H1 (cell line): ENCODE data around the gene UNC79. TPM values are rescaled to one million over a fixed set of nuclear protein-coding genes. Genes with fewer than 3 reads are reported as not detected.

Experiments used
- CTCF ChIA-PET: fragments of 300-600 bp; sonication (Branson Sonifier 250); formaldehyde crosslinking; loops from one replicate; lab custom pipeline; 2021; ENCODE audit not compliant: partially characterized antibody; lab: Charles Lee
- POLR2A ChIA-PET: fragments of 300-600 bp; sonication (Branson Sonifier 250); formaldehyde crosslinking; loops from one replicate; lab custom pipeline; 2021; ENCODE audit warnings: inconsistent platforms; ENCODE audit not compliant: partially characterized antibody; lab: Charles Lee
- DNase-seq, 2 experiments: peaks; one replicate each; pipeline versions ENCODE4 v3.0.0 to v3.0.0-alpha.2; 2010 to 2022; ENCODE audit warnings: low spot score in 2 of 2, low read depth in 1 of 2, mixed read lengths in 1 of 2
- FAIRE-seq: peaks from 2 replicates; lab custom pipeline; 2011; peaks lifted over from hg19 to GRCh38; lab: Jason Lieb, UNC
- H2AFZ ChIP-seq: 2 replicates; pipeline ENCODE4 v1.8.1; 2012; ENCODE audit warnings: low read length, inconsistent platforms
- H2AK5ac ChIP-seq: 2 replicates; pipeline ENCODE4 v1.6.1; 2013; ENCODE audit warnings: low read depth, low read length
- H2BK120ac ChIP-seq: replicated peaks from 2 replicates; pipeline ENCODE3; 2013; ENCODE audit warnings: low read depth, low read length, inconsistent platforms
- H2BK12ac ChIP-seq: 2 replicates; pipeline ENCODE4 v1.6.1; 2013; ENCODE audit warnings: low read depth, low read length
- H2BK15ac ChIP-seq: 2 replicates; pipeline ENCODE4 v1.6.1; 2013; ENCODE audit warnings: low read length
- H2BK20ac ChIP-seq: 2 replicates; pipeline ENCODE4 v1.6.1; 2013; ENCODE audit warnings: low read length
- H2BK5ac ChIP-seq: 2 replicates; pipeline ENCODE4 v1.6.1; 2013; ENCODE audit warnings: low read depth, low read length
- H3K14ac ChIP-seq: 2 replicates; pipeline ENCODE4 v1.6.1; 2013; ENCODE audit warnings: inconsistent platforms; ENCODE audit not compliant: insufficient read length
- H3K18ac ChIP-seq: 2 replicates; pipeline ENCODE4 v1.6.1; 2013; ENCODE audit warnings: low read length; ENCODE audit errors: extremely low read depth
- H3K23ac ChIP-seq: 2 replicates; pipeline ENCODE4 v1.6.1; 2013; ENCODE audit warnings: inconsistent platforms; ENCODE audit not compliant: insufficient read length
- H3K23me2 ChIP-seq: 2 replicates; pipeline ENCODE4 v1.6.1; 2013; ENCODE audit warnings: low read depth, low read length
- H3K27ac ChIP-seq: 2 replicates; pipeline ENCODE4 v1.6.1; 2011; ENCODE audit warnings: low read depth, low read length, inconsistent platforms
- H3K27me3 ChIP-seq, 4 experiments: replicated peaks in 1 of 4; 1 replicate in 1 of 4; 2 replicates in 3 of 4; pipeline versions ENCODE4 v1.6.1 to v1.8.1; 2011 to 2013; ENCODE audit warnings: low read length in 3 of 4, mild to moderate bottlenecking in 3 of 4, inconsistent platforms in 2 of 4, mixed read lengths in 2 of 4, moderate library complexity in 1 of 4; ENCODE audit not compliant: control insufficient read depth in 3 of 4, insufficient read depth in 3 of 4; ENCODE audit errors: extremely low read depth in 1 of 4
- H3K36me3 ChIP-seq, 4 experiments: 2 replicates each; pipeline versions ENCODE4 v1.6.1 to v1.8.1; 2011 to 2013; ENCODE audit warnings: mild to moderate bottlenecking in 4 of 4, low read length in 3 of 4, moderate library complexity in 2 of 4, control low read depth in 1 of 4, inconsistent platforms in 1 of 4; ENCODE audit not compliant: insufficient read depth in 4 of 4, control insufficient read depth in 2 of 4
- H3K4ac ChIP-seq: replicated peaks from 2 replicates; pipeline ENCODE3; 2013; ENCODE audit warnings: low read length, low read depth, mixed read lengths, inconsistent platforms; ENCODE audit not compliant: insufficient read length
- H3K4me1 ChIP-seq, 4 experiments: replicated peaks in 1 of 4; 1 replicate in 1 of 4; 2 replicates in 3 of 4; pipeline versions ENCODE4 v1.6.1 to v1.8.1; 2011 to 2013; ENCODE audit warnings: low read length in 3 of 4, inconsistent platforms in 2 of 4, mixed read lengths in 1 of 4; ENCODE audit not compliant: insufficient read depth in 4 of 4, control insufficient read depth in 3 of 4
- H3K4me2 ChIP-seq, 2 experiments: 2 replicates each; pipeline versions ENCODE4 v1.6.1 to v1.8.1; 2011 to 2013; ENCODE audit warnings: low read depth in 2 of 2, low read length in 2 of 2, control low read depth in 1 of 2, inconsistent platforms in 1 of 2, mild to moderate bottlenecking in 1 of 2; ENCODE audit not compliant: insufficient read depth in 1 of 2
- H3K4me3 ChIP-seq, 4 experiments: fragments of 200-600, 300-600 bp in 1 of 4; sonication (generic), shearing (Covaris generic), sonication (Bioruptor Twin) in 1 of 4; 2 replicates each; pipeline versions ENCODE4 v1.5.1 to v1.8.1; 2011 to 2016; ENCODE audit warnings: low read length in 4 of 4, low read depth in 3 of 4, control low read depth in 2 of 4, inconsistent platforms in 2 of 4, mild to moderate bottlenecking in 2 of 4, mixed read lengths in 1 of 4, moderate library complexity in 1 of 4; ENCODE audit not compliant: insufficient read depth in 2 of 4; ENCODE audit errors: extremely low read depth in 1 of 4
- H3K56ac ChIP-seq: replicated peaks from 2 replicates; pipeline ENCODE3; 2013; ENCODE audit warnings: low read depth, mild to moderate bottlenecking, mixed read lengths, low read length, inconsistent platforms; ENCODE audit not compliant: insufficient read length
- H3K79me1 ChIP-seq: 2 replicates; pipeline ENCODE4 v1.6.1; 2013; ENCODE audit warnings: low read depth, low read length, control low read depth
- H3K79me2 ChIP-seq, 2 experiments: 2 replicates each; pipeline versions ENCODE4 v1.6.1 to v1.8.1; 2012 to 2013; ENCODE audit warnings: low read length in 2 of 2, mild to moderate bottlenecking in 2 of 2, inconsistent platforms in 1 of 2; ENCODE audit not compliant: insufficient read depth in 2 of 2, control insufficient read depth in 1 of 2
- H3K9ac ChIP-seq, 4 experiments: replicated peaks in 1 of 4; 1 replicate in 1 of 4; 2 replicates in 3 of 4; pipeline versions ENCODE4 v1.6.1 to v1.8.1; 2011 to 2013; ENCODE audit warnings: low read depth in 3 of 4, low read length in 3 of 4, control low read depth in 2 of 4, mild to moderate bottlenecking in 2 of 4, moderate library complexity in 2 of 4, inconsistent platforms in 1 of 4; ENCODE audit errors: extremely low read depth in 1 of 4
- H3K9me3 ChIP-seq, 2 experiments: 2 replicates each; pipeline versions ENCODE4 v1.6.1 to v1.8.1; 2012 to 2013; ENCODE audit warnings: mild to moderate bottlenecking in 2 of 2, moderate library complexity in 2 of 2, control low read depth in 1 of 2, inconsistent platforms in 1 of 2, low read depth in 1 of 2, low read length in 1 of 2, mixed read lengths in 1 of 2; ENCODE audit not compliant: insufficient read depth in 2 of 2
- H4K20me1 ChIP-seq, 2 experiments: replicated peaks in 1 of 2; 2 replicates each; pipeline versions ENCODE3 to v1.8.1; 2011 to 2013; ENCODE audit warnings: inconsistent platforms in 2 of 2, low read length in 2 of 2, mild to moderate bottlenecking in 1 of 2; ENCODE audit not compliant: insufficient read depth in 2 of 2, control insufficient read depth in 1 of 2
- H4K5ac ChIP-seq: 2 replicates; pipeline ENCODE4 v1.6.1; 2013; ENCODE audit warnings: low read length, low read depth, mixed read lengths, inconsistent platforms; ENCODE audit not compliant: insufficient read length
- H4K8ac ChIP-seq: 2 replicates; pipeline ENCODE4 v1.8.0; 2013; ENCODE audit warnings: mild to moderate bottlenecking, moderate library complexity, low read length, inconsistent platforms; ENCODE audit not compliant: insufficient read depth; ENCODE audit errors: extremely low read depth
- H4K91ac ChIP-seq: replicated peaks from 2 replicates; pipeline ENCODE3; 2013; ENCODE audit warnings: low read length, mixed read lengths, inconsistent platforms; ENCODE audit not compliant: insufficient read length
- CBX5 ChIP-seq: fragments of 300-800, 300-1000 bp; sonication (generic); IDR thresholded peaks from 2 replicates; pipeline ENCODE4 v1.7.1; 2016; ENCODE audit warnings: antibody characterized with exemption, low read length, low read depth
- CEBPB ChIP-seq: IDR thresholded peaks from 2 replicates; pipeline ENCODE4 v1.6.1; 2012; ENCODE audit warnings: low read depth, low read length
- CHD1 ChIP-seq: IDR thresholded peaks from 2 replicates; pipeline ENCODE4 v1.6.1; 2012; ENCODE audit warnings: low read depth, low read length, improper control_type of control experiment
- EGR1 ChIP-seq: IDR thresholded peaks from 2 replicates; pipeline ENCODE4 v1.6.1; 2011; ENCODE audit warnings: low read depth, low read length, borderline replicate concordance
- FOSL1 ChIP-seq: IDR thresholded peaks from 2 replicates; pipeline ENCODE4 v1.6.1; 2011; ENCODE audit warnings: mild to moderate bottlenecking, low read depth, low read length, moderate library complexity; ENCODE audit not compliant: insufficient read depth
- HDAC2 ChIP-seq, 2 experiments: fragments of 300-600 bp in 1 of 2; sonication (generic) in 1 of 2; IDR thresholded peaks; 2 replicates each; pipeline ENCODE4 v1.6.1; 2011 to 2012; ENCODE audit warnings: low read depth in 2 of 2, low read length in 2 of 2, mild to moderate bottlenecking in 2 of 2, moderate library complexity in 2 of 2, borderline replicate concordance in 1 of 2, inconsistent platforms in 1 of 2
- JUN ChIP-seq: IDR thresholded peaks from 2 replicates; pipeline ENCODE4 v1.6.1; 2011; ENCODE audit warnings: low read depth, mild to moderate bottlenecking, improper control_type of control experiment, low read length
- MAX ChIP-seq: IDR thresholded peaks from 2 replicates; pipeline ENCODE4 v1.6.1; 2012; ENCODE audit warnings: inconsistent platforms
- POU5F1 ChIP-seq: IDR thresholded peaks from 2 replicates; pipeline ENCODE4 v1.6.1; 2011; ENCODE audit warnings: low read depth, mild to moderate bottlenecking, low read length, moderate library complexity
- SUZ12 ChIP-seq: fragments of 200-600 bp; sonication (generic); IDR thresholded peaks from 2 replicates; pipeline ENCODE4 v1.6.1; 2012; ENCODE audit warnings: mild to moderate bottlenecking, inconsistent platforms, low read length, moderate library complexity, mixed read lengths
- WGBS, 2 experiments: shearing (Covaris generic) in 1 of 2; methylation state at CpG; one replicate each; pipeline versions ENCODE4 v1.1.6 to v1.1.7; 2013 to 2015; ENCODE audit warnings: low lambda C conversion rate in 2 of 2, mixed read lengths in 2 of 2, inconsistent platforms in 1 of 2, low coverage in 1 of 2, missing lambda C conversion rate in 1 of 2; ENCODE audit not compliant: insufficient replicate concordance in 2 of 2, insufficient coverage in 1 of 2, insufficient read length in 1 of 2; ENCODE audit errors: extremely low coverage in 1 of 2, missing lambda C conversion rate in 1 of 2; 5-methylcytosine and 5-hydroxymethylcytosine counted together
- polyA plus RNA-seq, 7 experiments: library from polyadenylated mRNA; depleted of rRNA in 3 of 7; stranded (reverse) in 5 of 7; unstranded in 2 of 7; fragments of >200 nt in 5 of 7; fragments of 200-250 nt in 2 of 7; gene quantifications; 1 replicate in 5 of 7; 2 replicates in 1 of 7; 4 replicates in 1 of 7; pipeline versions ENCODE4 v1.2.1 to v1.2.3, GENCODE V29; 2011 to 2013; ENCODE audit warnings: missing spikeins in 2 of 7, mixed read lengths in 2 of 7
- total RNA-seq: library from RNA; stranded (reverse); fragmentation: NEBNext Ultra II Directional; extraction: Animal tissue kit (Norgen Biotek cat#: 25700); gene quantifications from 2 replicates; pipeline ENCODE4 v1.2.1, GENCODE V29; 2021
- TF ChIP-seq, protein P1 (sequence below), 3 experiments: IDR thresholded peaks; 1 replicate in 2 of 3; 2 replicates in 1 of 3; pipeline versions ENCODE4 v1.5.1 to v1.6.1; 2011; ENCODE audit warnings: low read length in 3 of 3, mild to moderate bottlenecking in 3 of 3, inconsistent platforms in 2 of 3, low read depth in 1 of 3, moderate library complexity in 1 of 3; ENCODE audit not compliant: insufficient read depth in 1 of 3; ENCODE audit errors: control extremely low read depth in 1 of 3

The UNC79 gene
- total and polyA plus RNA-seq, 2 of the 8 experiments (the other 6 are each of a cell fraction or from before 2014, with no cell fraction given), result 1.8 to 2.3 TPM

DNA sequence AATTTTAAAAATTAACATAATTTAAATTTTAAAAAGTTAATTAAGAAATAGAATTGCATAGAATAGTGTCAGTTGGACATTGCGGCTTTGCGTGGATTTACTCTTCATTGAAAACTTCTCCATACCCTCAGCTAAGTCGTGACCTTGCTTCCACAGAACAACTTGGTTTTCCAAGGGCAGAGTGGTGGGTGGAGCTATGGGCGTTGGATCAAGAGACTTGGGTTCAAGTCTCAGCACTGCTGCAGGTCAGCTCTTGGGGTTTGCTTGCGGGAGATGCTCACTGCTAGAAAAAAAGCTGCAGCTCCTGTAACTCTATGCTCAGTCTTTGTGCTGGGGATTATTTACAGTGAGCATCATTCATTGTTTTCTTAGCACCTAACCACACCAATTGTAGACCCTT lies 223.9 kb downstream of the UNC79 start:
- Histone ChIP-seq H3K9ac (no peak overlapping the region), H3K4me2 (no peak overlapping the region), H3K9me3 (no peaks in the 10 kb centered on the region), H3K14ac (no peak overlapping the region), H4K8ac (no peak overlapping the region), H2BK20ac (no peak overlapping the region), H2BK120ac (no peak overlapping the region), H2AFZ (no peak overlapping the region), H2BK12ac (no peak overlapping the region), H2AK5ac (no peak overlapping the region), H4K20me1 (no peaks in the 10 kb centered on the region), H2BK15ac (no peak overlapping the region), H3K4ac (no peak overlapping the region), H3K4me3 (no peak overlapping the region), H3K18ac (no peak overlapping the region), H3K27me3 (no peaks in the 10 kb centered on the region), H2BK5ac (no peak overlapping the region), H3K79me1 (no peaks in the 10 kb centered on the region), H3K27ac (no peak overlapping the region), H4K91ac (no peak overlapping the region), H4K5ac (no peak overlapping the region), H3K23me2 (no peaks in the 10 kb centered on the region), H3K4me1 (peaks cover 0 to 8% (median 0%) of the 10 kb centered on the region in 4 experiments; a peak in 2 of 7 replicates), H3K56ac (no peak overlapping the region), H3K23ac (no peak overlapping the region), H3K36me3 (no peaks in the 10 kb centered on the region), H3K79me2 (no peaks in the 10 kb centered on the region)
- DNase-seq, result no peak
- 90% methylated on average over 5 of the region's 5 CpGs; no CpG with 5 or more reads in 1 of the 2 experiments for WGBS, 2 experiments
- ChIA-PET CTCF (interaction anchor here (0.6 to 8.9 kb wide), 47 partner anchors 9 to 474 kb away, joined by 3 to 149 read pairs (median 5); partner anchors contain the start of gene PRIMA1), POLR2A (interaction anchor here (1.0 to 1.6 kb wide), 3 partner anchors 34 to 249 kb away, joined by 3 to 5 read pairs (median 5); no protein-coding TSS in a partner anchor)
- no peak for FAIRE-seq
- TF ChIP-seq CBX5 (no peak), HDAC2 (IDR thresholded peaks at IDR 0.05; ENCODE audit: borderline replicate concordance in 1 of 2, low read depth in 2 of 2, low read length in 2 of 2) (no peak), EGR1 (no peak), FOSL1 (no peak), CHD1 (no peak), CEBPB (no peak), MAX (no peak), SUZ12 (no peak), JUN (no peak), POU5F1 (no peak)
- TF ChIP-seq, protein P1, sequence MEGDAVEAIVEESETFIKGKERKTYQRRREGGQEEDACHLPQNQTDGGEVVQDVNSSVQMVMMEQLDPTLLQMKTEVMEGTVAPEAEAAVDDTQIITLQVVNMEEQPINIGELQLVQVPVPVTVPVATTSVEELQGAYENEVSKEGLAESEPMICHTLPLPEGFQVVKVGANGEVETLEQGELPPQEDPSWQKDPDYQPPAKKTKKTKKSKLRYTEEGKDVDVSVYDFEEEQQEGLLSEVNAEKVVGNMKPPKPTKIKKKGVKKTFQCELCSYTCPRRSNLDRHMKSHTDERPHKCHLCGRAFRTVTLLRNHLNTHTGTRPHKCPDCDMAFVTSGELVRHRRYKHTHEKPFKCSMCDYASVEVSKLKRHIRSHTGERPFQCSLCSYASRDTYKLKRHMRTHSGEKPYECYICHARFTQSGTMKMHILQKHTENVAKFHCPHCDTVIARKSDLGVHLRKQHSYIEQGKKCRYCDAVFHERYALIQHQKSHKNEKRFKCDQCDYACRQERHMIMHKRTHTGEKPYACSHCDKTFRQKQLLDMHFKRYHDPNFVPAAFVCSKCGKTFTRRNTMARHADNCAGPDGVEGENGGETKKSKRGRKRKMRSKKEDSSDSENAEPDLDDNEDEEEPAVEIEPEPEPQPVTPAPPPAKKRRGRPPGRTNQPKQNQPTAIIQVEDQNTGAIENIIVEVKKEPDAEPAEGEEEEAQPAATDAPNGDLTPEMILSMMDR (IDR thresholded peaks at IDR 0.05; ENCODE audit: control extremely low read depth in 1 of 3, insufficient read depth in 1 of 3, low read depth in 1 of 3, low read length in 3 of 3), result no peak
